GM23338 (cell line): ENCODE results near the gene CYFIP1. TPM values are rescaled to one million over a fixed set of nuclear protein-coding genes. Genes with fewer than 3 reads are reported as not detected.

ENCODE experiments used
- ATAC-seq: fragments of 200-7000 bp; cut with Tn5 transposase; 3 replicates; pipeline ENCODE4 v1.9.1; 2020
- DNase-seq: peaks from one replicate; pipeline ENCODE4 v3.0.0-alpha.2; 2015; ENCODE audit warnings: low spot score
- H2AFZ ChIP-seq: fragments of 200-600 bp; sonication (generic); 2 replicates; pipeline ENCODE4 v1.8.0; 2016; ENCODE audit warnings: antibody characterized with exemption, mild to moderate bottlenecking, moderate library complexity
- H3F3A ChIP-seq: fragments of 200-600 bp; sonication (generic); replicated peaks from 2 replicates; pipeline ENCODE4 v1.8.0; 2017; ENCODE audit warnings: antibody characterized with exemption, mixed run types, low read depth
- H3K27ac ChIP-seq: fragments of 200-600 bp; sonication (generic); 2 replicates; pipeline ENCODE4 v1.6.1; 2016; ENCODE audit warnings: low read depth
- H3K27me3 ChIP-seq: fragments of 200-600 bp; sonication (generic); 2 replicates; pipeline ENCODE4 v1.8.0; 2016; ENCODE audit warnings: mild to moderate bottlenecking, mixed run types, moderate library complexity; ENCODE audit not compliant: insufficient read depth
- H3K36me3 ChIP-seq: fragments of 200-600 bp; sonication (generic); 2 replicates; pipeline ENCODE4 v1.8.0; 2016; ENCODE audit warnings: mild to moderate bottlenecking; ENCODE audit not compliant: insufficient read depth
- H3K4me1 ChIP-seq: fragments of 200-600 bp; sonication (generic); 2 replicates; pipeline ENCODE4 v1.8.0; 2016; ENCODE audit warnings: mild to moderate bottlenecking, moderate library complexity; ENCODE audit not compliant: insufficient read depth
- H3K4me2 ChIP-seq: fragments of 200-600 bp; sonication (generic); 2 replicates; pipeline ENCODE4 v1.7.1; 2017; ENCODE audit warnings: mixed run types
- H3K4me3 ChIP-seq: fragments of 200-600 bp; sonication (generic); 2 replicates; pipeline ENCODE4 v1.6.1; 2016; ENCODE audit warnings: mixed run types
- H3K79me2 ChIP-seq: fragments of 200-600 bp; sonication (generic); replicated peaks from 2 replicates; pipeline ENCODE4 v1.8.0; 2017; ENCODE audit warnings: mild to moderate bottlenecking; ENCODE audit not compliant: insufficient read depth
- H3K9me2 ChIP-seq: fragments of 200-600 bp; sonication (generic); 2 replicates; pipeline ENCODE4 v1.8.0; 2017; ENCODE audit not compliant: insufficient read depth
- H4K20me1 ChIP-seq: fragments of 200-600 bp; sonication (generic); replicated peaks from 2 replicates; pipeline ENCODE4 v1.8.0; 2017; ENCODE audit warnings: mild to moderate bottlenecking; ENCODE audit not compliant: insufficient read depth
- H3K27ac Mint-ChIP-seq: 2 replicates; pipeline ENCODE4 v1.8.0; 2020; ENCODE audit warnings: inconsistent platforms, mild to moderate bottlenecking, moderate library complexity, mixed read lengths
- H3K27me3 Mint-ChIP-seq: 3 replicates; pipeline ENCODE4 v1.8.0; 2022; ENCODE audit warnings: low read depth, mild to moderate bottlenecking, moderate library complexity, mixed read lengths, inconsistent platforms; ENCODE audit not compliant: insufficient read depth, poor library complexity
- H3K36me3 Mint-ChIP-seq: 3 replicates; pipeline ENCODE4 v1.8.0; 2021; ENCODE audit warnings: low read depth, mild to moderate bottlenecking, inconsistent platforms, moderate library complexity, mixed read lengths
- H3K4me1 Mint-ChIP-seq: 3 replicates; pipeline ENCODE4 v1.8.0; 2020; ENCODE audit warnings: mild to moderate bottlenecking, inconsistent platforms, mixed read lengths
- H3K4me3 Mint-ChIP-seq: 3 replicates; pipeline ENCODE4 v1.8.0; 2021; ENCODE audit warnings: moderate library complexity, mild to moderate bottlenecking, inconsistent platforms, mixed read lengths
- H3K9me3 Mint-ChIP-seq: 3 replicates; pipeline ENCODE4 v1.8.0; 2020; ENCODE audit warnings: moderate library complexity, mild to moderate bottlenecking, inconsistent platforms, mixed read lengths
- CREB1 ChIP-seq: fragments of 250-450 bp; sonication (Bioruptor Pico); IDR thresholded peaks from 2 replicates; pipeline ENCODE4 v1.5.0; 2020; ENCODE audit warnings: low read depth, mild to moderate bottlenecking, moderate library complexity
- EZH2 ChIP-seq: fragments of 200-600 bp; sonication (generic); IDR thresholded peaks from one replicate; pipeline ENCODE4 v1.8.0; 2017; ENCODE audit warnings: antibody characterized with exemption, mild to moderate bottlenecking, low read depth; ENCODE audit not compliant: unreplicated experiment
- EZH2phosphoT487 ChIP-seq: fragments of 200-600 bp; sonication (generic); IDR thresholded peaks from one replicate; pipeline ENCODE4 v1.8.1; 2018; ENCODE audit warnings: antibody characterized with exemption; ENCODE audit not compliant: unreplicated experiment
- JUNB ChIP-seq: IDR thresholded peaks from one replicate; pipeline ENCODE4 v1.6.1; 2016; ENCODE audit warnings: antibody characterized with exemption; ENCODE audit not compliant: unreplicated experiment
- NANOG ChIP-seq: IDR thresholded peaks from 2 replicates; pipeline ENCODE4 v1.6.1; 2016; ENCODE audit warnings: antibody characterized with exemption, borderline replicate concordance
- POLR2AphosphoS5 ChIP-seq: IDR thresholded peaks from 2 replicates; pipeline ENCODE4 v1.6.1; 2016; ENCODE audit warnings: antibody characterized with exemption, low read depth
- STAT1 ChIP-seq: IDR thresholded peaks from one replicate; pipeline ENCODE4 v1.6.1; 2016; ENCODE audit warnings: antibody characterized with exemption; ENCODE audit not compliant: unreplicated experiment
- ZNF114 ChIP-seq: fragments of 250-450 bp; sonication (Bioruptor Pico); IDR thresholded peaks from 2 replicates; pipeline ENCODE4 v1.5.0; 2020; ENCODE audit warnings: mild to moderate bottlenecking, moderate library complexity
- ZNF331 ChIP-seq: fragments of 250-450 bp; sonication (Bioruptor Pico); IDR thresholded peaks from 2 replicates; pipeline ENCODE4 v1.5.0; 2020; ENCODE audit warnings: low read depth, mild to moderate bottlenecking, moderate library complexity
- polyA plus RNA-seq: library from polyadenylated mRNA; unstranded; fragments of >200 nt; fragmentation: Nextera tagmentation; extraction: Ambion mirVana; gene quantifications from 2 replicates; pipeline ENCODE4 v1.2.1, GENCODE V29; 2016
- total RNA-seq: library from RNA; depleted of rRNA; stranded (reverse); fragments of >200 nt; shearing (Covaris generic); gene quantifications from 2 replicates; pipeline ENCODE4 v1.2.3, GENCODE V29; 2014
- TF ChIP-seq, protein P1 (sequence below): fragments of 250-450 bp; sonication (Bioruptor Pico); IDR thresholded peaks from 2 replicates; pipeline ENCODE4 v1.5.0; 2020; ENCODE audit warnings: mild to moderate bottlenecking, moderate library complexity
- TF ChIP-seq, protein P2 (sequence below): IDR thresholded peaks from 2 replicates; pipeline ENCODE4 v1.6.1; 2016; ENCODE audit warnings: antibody characterized with exemption
- TF ChIP-seq, protein P3 (sequence below): IDR thresholded peaks from one replicate; pipeline ENCODE4 v1.6.1; 2018; ENCODE audit warnings: antibody characterized with exemption; ENCODE audit not compliant: unreplicated experiment
- TF ChIP-seq, protein P4 (sequence below), 2 experiments: fragments of 200-600 bp in 1 of 2; sonication (generic) in 1 of 2; conservative IDR thresholded peaks; 2 replicates each; pipeline versions ENCODE4 v1.5.1 to v1.6.1; 2016 to 2017; ENCODE audit warnings: antibody characterized with exemption in 2 of 2, low read depth in 2 of 2, mild to moderate bottlenecking in 2 of 2, moderate library complexity in 1 of 2

CYFIP1 gene
- total and polyA plus RNA-seq, 2 experiments from 2014 or later = 20.0 to 73.9 TPM

DNA sequence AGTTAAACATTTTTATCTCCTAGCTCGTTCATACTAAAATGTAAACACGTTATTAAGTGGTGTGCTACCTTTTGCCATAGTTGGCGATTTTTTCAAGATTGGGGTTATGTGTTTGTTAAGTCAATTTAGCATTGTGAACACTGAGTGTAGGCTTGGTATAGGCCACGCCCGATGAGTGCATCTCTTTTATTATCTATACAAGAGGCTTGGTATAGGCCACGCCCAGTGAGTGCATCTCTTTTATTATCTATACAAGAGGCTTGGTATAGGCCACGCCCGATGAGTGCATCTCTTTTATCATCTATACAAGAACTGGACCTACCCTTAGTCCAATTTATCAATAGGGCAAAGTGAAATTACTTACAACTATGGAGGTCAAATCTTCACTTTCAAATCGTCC lies 71.3 kb downstream of the CYFIP1 start:
- peaks cover 42% of the 10 kb centered on the region for H3K36me3 Mint-ChIP-seq
- ATAC-seq = no peak
- 0 out of 2 replicates have a peak, but pooled peaks cover 5% of the 10 kb centered on the region for H3K36me3 ChIP-seq

More for the DNA sequence above, 71.3 kb downstream of the CYFIP1 start:
- TF ChIP-seq ZNF114 (CRISPR knock-in tag) = no peak
- TF ChIP-seq, protein P1, sequence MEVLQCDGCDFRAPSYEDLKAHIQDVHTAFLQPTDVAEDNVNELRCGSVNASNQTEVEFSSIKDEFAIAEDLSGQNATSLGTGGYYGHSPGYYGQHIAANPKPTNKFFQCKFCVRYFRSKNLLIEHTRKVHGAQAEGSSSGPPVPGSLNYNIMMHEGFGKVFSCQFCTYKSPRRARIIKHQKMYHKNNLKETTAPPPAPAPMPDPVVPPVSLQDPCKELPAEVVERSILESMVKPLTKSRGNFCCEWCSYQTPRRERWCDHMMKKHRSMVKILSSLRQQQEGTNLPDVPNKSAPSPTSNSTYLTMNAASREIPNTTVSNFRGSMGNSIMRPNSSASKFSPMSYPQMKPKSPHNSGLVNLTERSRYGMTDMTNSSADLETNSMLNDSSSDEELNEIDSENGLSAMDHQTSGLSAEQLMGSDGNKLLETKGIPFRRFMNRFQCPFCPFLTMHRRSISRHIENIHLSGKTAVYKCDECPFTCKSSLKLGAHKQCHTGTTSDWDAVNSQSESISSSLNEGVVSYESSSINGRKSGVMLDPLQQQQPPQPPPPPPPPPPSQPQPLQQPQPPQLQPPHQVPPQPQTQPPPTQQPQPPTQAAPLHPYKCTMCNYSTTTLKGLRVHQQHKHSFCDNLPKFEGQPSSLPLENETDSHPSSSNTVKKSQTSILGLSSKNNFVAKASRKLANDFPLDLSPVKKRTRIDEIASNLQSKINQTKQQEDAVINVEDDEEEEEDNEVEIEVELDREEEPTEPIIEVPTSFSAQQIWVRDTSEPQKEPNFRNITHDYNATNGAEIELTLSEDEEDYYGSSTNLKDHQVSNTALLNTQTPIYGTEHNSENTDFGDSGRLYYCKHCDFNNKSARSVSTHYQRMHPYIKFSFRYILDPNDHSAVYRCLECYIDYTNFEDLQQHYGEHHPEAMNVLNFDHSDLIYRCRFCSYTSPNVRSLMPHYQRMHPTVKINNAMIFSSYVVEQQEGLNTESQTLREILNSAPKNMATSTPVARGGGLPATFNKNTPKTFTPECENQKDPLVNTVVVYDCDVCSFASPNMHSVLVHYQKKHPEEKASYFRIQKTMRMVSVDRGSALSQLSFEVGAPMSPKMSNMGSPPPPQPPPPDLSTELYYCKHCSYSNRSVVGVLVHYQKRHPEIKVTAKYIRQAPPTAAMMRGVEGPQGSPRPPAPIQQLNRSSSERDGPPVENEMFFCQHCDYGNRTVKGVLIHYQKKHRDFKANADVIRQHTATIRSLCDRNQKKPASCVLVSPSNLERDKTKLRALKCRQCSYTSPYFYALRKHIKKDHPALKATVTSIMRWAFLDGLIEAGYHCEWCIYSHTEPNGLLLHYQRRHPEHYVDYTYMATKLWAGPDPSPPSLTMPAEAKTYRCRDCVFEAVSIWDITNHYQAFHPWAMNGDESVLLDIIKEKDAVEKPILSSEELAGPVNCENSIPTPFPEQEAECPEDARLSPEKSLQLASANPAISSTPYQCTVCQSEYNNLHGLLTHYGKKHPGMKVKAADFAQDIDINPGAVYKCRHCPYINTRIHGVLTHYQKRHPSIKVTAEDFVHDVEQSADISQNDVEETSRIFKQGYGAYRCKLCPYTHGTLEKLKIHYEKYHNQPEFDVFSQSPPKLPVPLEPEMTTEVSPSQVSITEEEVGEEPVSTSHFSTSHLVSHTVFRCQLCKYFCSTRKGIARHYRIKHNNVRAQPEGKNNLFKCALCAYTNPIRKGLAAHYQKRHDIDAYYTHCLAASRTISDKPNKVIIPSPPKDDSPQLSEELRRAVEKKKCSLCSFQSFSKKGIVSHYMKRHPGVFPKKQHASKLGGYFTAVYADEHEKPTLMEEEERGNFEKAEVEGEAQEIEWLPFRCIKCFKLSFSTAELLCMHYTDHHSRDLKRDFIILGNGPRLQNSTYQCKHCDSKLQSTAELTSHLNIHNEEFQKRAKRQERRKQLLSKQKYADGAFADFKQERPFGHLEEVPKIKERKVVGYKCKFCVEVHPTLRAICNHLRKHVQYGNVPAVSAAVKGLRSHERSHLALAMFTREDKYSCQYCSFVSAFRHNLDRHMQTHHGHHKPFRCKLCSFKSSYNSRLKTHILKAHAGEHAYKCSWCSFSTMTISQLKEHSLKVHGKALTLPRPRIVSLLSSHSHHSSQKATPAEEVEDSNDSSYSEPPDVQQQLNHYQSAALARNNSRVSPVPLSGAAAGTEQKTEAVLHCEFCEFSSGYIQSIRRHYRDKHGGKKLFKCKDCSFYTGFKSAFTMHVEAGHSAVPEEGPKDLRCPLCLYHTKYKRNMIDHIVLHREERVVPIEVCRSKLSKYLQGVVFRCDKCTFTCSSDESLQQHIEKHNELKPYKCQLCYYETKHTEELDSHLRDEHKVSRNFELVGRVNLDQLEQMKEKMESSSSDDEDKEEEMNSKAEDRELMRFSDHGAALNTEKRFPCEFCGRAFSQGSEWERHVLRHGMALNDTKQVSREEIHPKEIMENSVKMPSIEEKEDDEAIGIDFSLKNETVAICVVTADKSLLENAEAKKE = no peak
- TF ChIP-seq NANOG = no peak
- TF ChIP-seq, protein P2, sequence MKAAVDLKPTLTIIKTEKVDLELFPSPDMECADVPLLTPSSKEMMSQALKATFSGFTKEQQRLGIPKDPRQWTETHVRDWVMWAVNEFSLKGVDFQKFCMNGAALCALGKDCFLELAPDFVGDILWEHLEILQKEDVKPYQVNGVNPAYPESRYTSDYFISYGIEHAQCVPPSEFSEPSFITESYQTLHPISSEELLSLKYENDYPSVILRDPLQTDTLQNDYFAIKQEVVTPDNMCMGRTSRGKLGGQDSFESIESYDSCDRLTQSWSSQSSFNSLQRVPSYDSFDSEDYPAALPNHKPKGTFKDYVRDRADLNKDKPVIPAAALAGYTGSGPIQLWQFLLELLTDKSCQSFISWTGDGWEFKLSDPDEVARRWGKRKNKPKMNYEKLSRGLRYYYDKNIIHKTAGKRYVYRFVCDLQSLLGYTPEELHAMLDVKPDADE = no peak
- TF ChIP-seq, protein P3, sequence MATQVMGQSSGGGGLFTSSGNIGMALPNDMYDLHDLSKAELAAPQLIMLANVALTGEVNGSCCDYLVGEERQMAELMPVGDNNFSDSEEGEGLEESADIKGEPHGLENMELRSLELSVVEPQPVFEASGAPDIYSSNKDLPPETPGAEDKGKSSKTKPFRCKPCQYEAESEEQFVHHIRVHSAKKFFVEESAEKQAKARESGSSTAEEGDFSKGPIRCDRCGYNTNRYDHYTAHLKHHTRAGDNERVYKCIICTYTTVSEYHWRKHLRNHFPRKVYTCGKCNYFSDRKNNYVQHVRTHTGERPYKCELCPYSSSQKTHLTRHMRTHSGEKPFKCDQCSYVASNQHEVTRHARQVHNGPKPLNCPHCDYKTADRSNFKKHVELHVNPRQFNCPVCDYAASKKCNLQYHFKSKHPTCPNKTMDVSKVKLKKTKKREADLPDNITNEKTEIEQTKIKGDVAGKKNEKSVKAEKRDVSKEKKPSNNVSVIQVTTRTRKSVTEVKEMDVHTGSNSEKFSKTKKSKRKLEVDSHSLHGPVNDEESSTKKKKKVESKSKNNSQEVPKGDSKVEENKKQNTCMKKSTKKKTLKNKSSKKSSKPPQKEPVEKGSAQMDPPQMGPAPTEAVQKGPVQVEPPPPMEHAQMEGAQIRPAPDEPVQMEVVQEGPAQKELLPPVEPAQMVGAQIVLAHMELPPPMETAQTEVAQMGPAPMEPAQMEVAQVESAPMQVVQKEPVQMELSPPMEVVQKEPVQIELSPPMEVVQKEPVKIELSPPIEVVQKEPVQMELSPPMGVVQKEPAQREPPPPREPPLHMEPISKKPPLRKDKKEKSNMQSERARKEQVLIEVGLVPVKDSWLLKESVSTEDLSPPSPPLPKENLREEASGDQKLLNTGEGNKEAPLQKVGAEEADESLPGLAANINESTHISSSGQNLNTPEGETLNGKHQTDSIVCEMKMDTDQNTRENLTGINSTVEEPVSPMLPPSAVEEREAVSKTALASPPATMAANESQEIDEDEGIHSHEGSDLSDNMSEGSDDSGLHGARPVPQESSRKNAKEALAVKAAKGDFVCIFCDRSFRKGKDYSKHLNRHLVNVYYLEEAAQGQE = no peak
- no peak for TF ChIP-seq ZNF331 (CRISPR knock-in tag)
- no peak for TF ChIP-seq CREB1 (CRISPR knock-in tag)
- no peak for TF ChIP-seq EZH2
- no peak for TF ChIP-seq POLR2AphosphoS5
- TF ChIP-seq JUNB = no peak
- TF ChIP-seq, protein P4, sequence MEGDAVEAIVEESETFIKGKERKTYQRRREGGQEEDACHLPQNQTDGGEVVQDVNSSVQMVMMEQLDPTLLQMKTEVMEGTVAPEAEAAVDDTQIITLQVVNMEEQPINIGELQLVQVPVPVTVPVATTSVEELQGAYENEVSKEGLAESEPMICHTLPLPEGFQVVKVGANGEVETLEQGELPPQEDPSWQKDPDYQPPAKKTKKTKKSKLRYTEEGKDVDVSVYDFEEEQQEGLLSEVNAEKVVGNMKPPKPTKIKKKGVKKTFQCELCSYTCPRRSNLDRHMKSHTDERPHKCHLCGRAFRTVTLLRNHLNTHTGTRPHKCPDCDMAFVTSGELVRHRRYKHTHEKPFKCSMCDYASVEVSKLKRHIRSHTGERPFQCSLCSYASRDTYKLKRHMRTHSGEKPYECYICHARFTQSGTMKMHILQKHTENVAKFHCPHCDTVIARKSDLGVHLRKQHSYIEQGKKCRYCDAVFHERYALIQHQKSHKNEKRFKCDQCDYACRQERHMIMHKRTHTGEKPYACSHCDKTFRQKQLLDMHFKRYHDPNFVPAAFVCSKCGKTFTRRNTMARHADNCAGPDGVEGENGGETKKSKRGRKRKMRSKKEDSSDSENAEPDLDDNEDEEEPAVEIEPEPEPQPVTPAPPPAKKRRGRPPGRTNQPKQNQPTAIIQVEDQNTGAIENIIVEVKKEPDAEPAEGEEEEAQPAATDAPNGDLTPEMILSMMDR (conservative IDR thresholded peaks at IDR 0.05; ENCODE audit: low read depth in 2 of 2) = no peak
- TF ChIP-seq STAT1 = no peak
- TF ChIP-seq EZH2phosphoT487 = no peak
- Histone ChIP-seq H3K4me1 (no peaks in the 10 kb centered on the region), H2AFZ (no peak overlapping the region), H4K20me1 (no peaks in the 10 kb centered on the region), H3K4me3 (no peak overlapping the region), H3K79me2 (no peaks in the 10 kb centered on the region), H3K27ac (no peak overlapping the region), H3K9me2 (no peaks in the 10 kb centered on the region), H3K27me3 (no peaks in the 10 kb centered on the region), H3F3A (no peaks in the 10 kb centered on the region), H3K4me2 (no peak overlapping the region)
- H3K4me1 Mint-ChIP-seq = no peaks in the 10 kb centered on the region; the same call in 2 of the 3 replicates
- no peaks in the 10 kb centered on the region for H3K9me3 Mint-ChIP-seq
- no peak for DNase-seq
- peaks cover 1% of the 10 kb centered on the region for H3K27me3 Mint-ChIP-seq
- H3K27ac Mint-ChIP-seq = no peak overlapping the region
- H3K4me3 Mint-ChIP-seq = no peak overlapping the region
